Hepatocyte (in vitro differentiated cells): ENCODE measurements around the gene ITPK1. TPM values are rescaled to one million over a fixed set of nuclear protein-coding genes. Genes with fewer than 3 reads are reported as not detected.

Experiments used
- DNase-seq: peaks from one replicate; pipeline ENCODE4 v3.0.0-alpha.2; 2016; ENCODE audit warnings: low spot score
- H2AFZ ChIP-seq: fragments of 200-600 bp; sonication (generic); 2 replicates; pipeline ENCODE4 v1.6.0; 2016; ENCODE audit warnings: antibody characterized with exemption, mild to moderate bottlenecking
- H3K27ac ChIP-seq: fragments of 200-600 bp; sonication (generic); 2 replicates; pipeline ENCODE4 v1.5.1; 2016; ENCODE audit warnings: mild to moderate bottlenecking
- H3K27me3 ChIP-seq: fragments of 200-600 bp; sonication (generic); 2 replicates; pipeline ENCODE4 v1.6.1; 2016
- H3K36me3 ChIP-seq: fragments of 200-600 bp; sonication (generic); replicated peaks from 2 replicates; pipeline ENCODE4 v1.5.1; 2016; ENCODE audit warnings: low read depth; ENCODE audit not compliant: insufficient read depth
- H3K4me1 ChIP-seq: fragments of 200-600 bp; sonication (generic); 2 replicates; pipeline ENCODE4 v1.5.1; 2016; ENCODE audit warnings: mild to moderate bottlenecking, moderate library complexity; ENCODE audit not compliant: insufficient read depth
- H3K4me2 ChIP-seq: fragments of 200-600 bp; sonication (generic); 2 replicates; pipeline ENCODE4 v1.6.0; 2016
- H3K4me3 ChIP-seq: fragments of 200-600 bp; sonication (generic); 2 replicates; pipeline ENCODE4 v1.5.1; 2016; ENCODE audit warnings: mild to moderate bottlenecking
- H3K79me2 ChIP-seq: fragments of 200-600 bp; sonication (generic); 2 replicates; pipeline ENCODE4 v1.6.0; 2017; ENCODE audit warnings: mild to moderate bottlenecking
- H3K9me2 ChIP-seq: fragments of 200-600 bp; sonication (generic); replicated peaks from 2 replicates; pipeline ENCODE4 v1.6.0; 2017; ENCODE audit warnings: mild to moderate bottlenecking; ENCODE audit not compliant: insufficient read depth
- H3K9me3 ChIP-seq: fragments of 200-600 bp; sonication (generic); 2 replicates; pipeline ENCODE4 v1.5.1; 2016; ENCODE audit warnings: low read depth, mild to moderate bottlenecking
- H4K20me1 ChIP-seq: fragments of 200-600 bp; sonication (generic); 2 replicates; pipeline ENCODE4 v1.6.0; 2016; ENCODE audit warnings: mild to moderate bottlenecking; ENCODE audit not compliant: insufficient read depth, poor library complexity, severe bottlenecking
- EZH2 ChIP-seq: fragments of 200-600 bp; sonication (generic); IDR thresholded peaks from 2 replicates; pipeline ENCODE4 v1.6.1; 2016; ENCODE audit warnings: antibody characterized with exemption, mild to moderate bottlenecking, borderline replicate concordance
- EZH2phosphoT487 ChIP-seq: fragments of 200-600 bp; sonication (generic); IDR thresholded peaks from one replicate; pipeline ENCODE4 v1.6.1; 2018; ENCODE audit warnings: antibody characterized with exemption, mild to moderate bottlenecking, low read depth, moderate library complexity; ENCODE audit not compliant: unreplicated experiment, severe bottlenecking
- WGBS: methylation state at CpG from one replicate; pipeline ENCODE4 v1.1.6; 2016; ENCODE audit warnings: low lambda C conversion rate; ENCODE audit errors: missing lambda C conversion rate; 5-methylcytosine and 5-hydroxymethylcytosine counted together
- polyA plus RNA-seq: library from polyadenylated mRNA; unstranded; fragments of >200 nt; fragmentation: Nextera tagmentation; extraction: Ambion mirVana; gene quantifications from 2 replicates; pipeline ENCODE4 v1.2.1, GENCODE V29; 2016
- total RNA-seq: library from RNA; depleted of rRNA; stranded (reverse); fragments of >200 nt; gene quantifications from 2 replicates; pipeline ENCODE4 v1.2.3, GENCODE V29; 2014
- TF ChIP-seq, protein P1 (sequence below): fragments of 200-600 bp; sonication (generic); IDR thresholded peaks from 2 replicates; pipeline ENCODE4 v1.5.1; 2016; ENCODE audit warnings: antibody characterized with exemption, mild to moderate bottlenecking; ENCODE audit not compliant: poor library complexity

Gene ITPK1
- total and polyA plus RNA-seq, 2 experiments from 2014 or later = 49.8 to 66.7 TPM

DNA sequence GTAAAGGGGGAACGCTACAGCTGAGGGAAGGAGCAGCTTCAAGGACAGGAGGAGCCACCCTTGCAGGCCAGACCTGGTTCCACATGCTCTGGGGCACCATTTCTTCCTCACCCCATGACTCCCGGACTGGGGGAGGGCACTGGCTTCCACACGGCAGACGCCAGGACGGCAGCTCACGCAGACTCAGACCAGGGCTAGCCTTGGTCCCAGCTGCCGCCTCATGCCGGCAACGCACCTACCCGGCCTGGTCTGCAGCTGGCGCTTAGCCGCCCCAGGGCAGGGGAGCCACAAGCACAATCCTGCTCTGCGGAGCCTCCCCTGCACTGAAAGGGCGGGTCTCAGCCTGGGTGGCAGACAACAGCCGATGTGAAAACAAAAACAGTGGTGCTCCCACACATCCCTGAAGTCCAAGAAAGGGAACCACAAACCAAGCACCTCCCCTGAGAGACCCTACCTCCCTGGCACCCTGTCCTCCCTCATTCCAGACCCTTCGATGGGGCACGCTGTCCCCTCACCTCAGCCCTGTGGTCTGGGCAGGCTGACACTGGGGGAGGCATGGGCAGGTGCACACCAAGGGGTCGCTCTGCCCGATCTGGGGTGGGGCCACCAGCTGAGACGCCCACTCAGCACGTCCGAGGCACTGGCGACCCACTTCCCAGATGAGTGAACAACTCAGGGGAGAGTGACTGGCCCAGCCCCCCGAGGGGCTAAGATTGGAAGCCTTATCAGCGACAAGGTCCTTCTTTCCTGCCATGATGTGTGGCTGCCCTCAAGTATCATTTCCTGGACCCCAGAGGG is 127.8 kb downstream of the ITPK1 start:
- H3K9me3 ChIP-seq = no peaks in the 10 kb centered on the region
- H3K27ac ChIP-seq = no peak overlapping the region
- H3K27me3 ChIP-seq = no peaks in the 10 kb centered on the region
- H3K4me1 ChIP-seq = peaks cover 22% of the 10 kb centered on the region
- TF ChIP-seq, protein P1, sequence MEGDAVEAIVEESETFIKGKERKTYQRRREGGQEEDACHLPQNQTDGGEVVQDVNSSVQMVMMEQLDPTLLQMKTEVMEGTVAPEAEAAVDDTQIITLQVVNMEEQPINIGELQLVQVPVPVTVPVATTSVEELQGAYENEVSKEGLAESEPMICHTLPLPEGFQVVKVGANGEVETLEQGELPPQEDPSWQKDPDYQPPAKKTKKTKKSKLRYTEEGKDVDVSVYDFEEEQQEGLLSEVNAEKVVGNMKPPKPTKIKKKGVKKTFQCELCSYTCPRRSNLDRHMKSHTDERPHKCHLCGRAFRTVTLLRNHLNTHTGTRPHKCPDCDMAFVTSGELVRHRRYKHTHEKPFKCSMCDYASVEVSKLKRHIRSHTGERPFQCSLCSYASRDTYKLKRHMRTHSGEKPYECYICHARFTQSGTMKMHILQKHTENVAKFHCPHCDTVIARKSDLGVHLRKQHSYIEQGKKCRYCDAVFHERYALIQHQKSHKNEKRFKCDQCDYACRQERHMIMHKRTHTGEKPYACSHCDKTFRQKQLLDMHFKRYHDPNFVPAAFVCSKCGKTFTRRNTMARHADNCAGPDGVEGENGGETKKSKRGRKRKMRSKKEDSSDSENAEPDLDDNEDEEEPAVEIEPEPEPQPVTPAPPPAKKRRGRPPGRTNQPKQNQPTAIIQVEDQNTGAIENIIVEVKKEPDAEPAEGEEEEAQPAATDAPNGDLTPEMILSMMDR = no peak
- TF ChIP-seq EZH2 = no peak
- no peak for TF ChIP-seq EZH2phosphoT487
- no peak for DNase-seq
- H3K9me2 ChIP-seq = no peaks in the 10 kb centered on the region
- no peaks in the 10 kb centered on the region for H3K36me3 ChIP-seq
- H2AFZ ChIP-seq = no peak overlapping the region
- WGBS = 88% methylated on average over 25 of the region's 25 CpGs
- H4K20me1 ChIP-seq = no peaks in the 10 kb centered on the region
- H3K79me2 ChIP-seq = peaks cover 8% of the 10 kb centered on the region
- no peak overlapping the region for H3K4me3 ChIP-seq
- no peak overlapping the region for H3K4me2 ChIP-seq

DNA sequence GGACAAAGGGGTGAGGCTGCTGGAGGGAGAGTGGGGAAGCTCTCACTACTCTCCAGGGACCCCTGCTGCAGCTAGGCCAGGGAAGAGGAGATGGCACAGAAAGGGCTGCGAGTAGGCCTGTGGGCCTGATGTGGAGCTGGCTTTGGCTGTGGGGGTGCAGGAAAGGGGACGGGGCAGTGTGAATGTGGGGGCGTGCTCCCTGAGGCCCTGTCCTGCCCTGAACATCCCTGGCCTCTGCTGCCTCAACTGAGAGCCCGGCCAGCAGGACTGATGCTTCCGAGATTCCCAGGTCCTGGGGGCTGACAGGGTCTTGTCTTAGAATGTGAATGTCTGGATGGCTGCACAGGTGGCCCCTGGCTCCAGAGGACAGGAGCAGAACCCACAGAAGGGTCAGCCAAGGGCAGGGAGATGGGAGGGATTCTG is 128.6 kb downstream of the ITPK1 start:
- TF ChIP-seq EZH2 (no peak), EZH2phosphoT487 (no peak)
- TF ChIP-seq, protein P1 = no peak
- Histone ChIP-seq H2AFZ (no peak overlapping the region), H3K36me3 (no peaks in the 10 kb centered on the region), H3K27ac (no peak overlapping the region), H3K9me2 (no peaks in the 10 kb centered on the region), H4K20me1 (no peaks in the 10 kb centered on the region), H3K4me1 (peaks cover 22% of the 10 kb centered on the region), H3K4me3 (no peak overlapping the region), H3K9me3 (no peaks in the 10 kb centered on the region), H3K4me2 (no peak overlapping the region), H3K27me3 (no peaks in the 10 kb centered on the region), H3K79me2 (peaks cover 8% of the 10 kb centered on the region)
- DNase-seq = no peak
- WGBS = 94% methylated on average over 5 of the region's 5 CpGs

DNA sequence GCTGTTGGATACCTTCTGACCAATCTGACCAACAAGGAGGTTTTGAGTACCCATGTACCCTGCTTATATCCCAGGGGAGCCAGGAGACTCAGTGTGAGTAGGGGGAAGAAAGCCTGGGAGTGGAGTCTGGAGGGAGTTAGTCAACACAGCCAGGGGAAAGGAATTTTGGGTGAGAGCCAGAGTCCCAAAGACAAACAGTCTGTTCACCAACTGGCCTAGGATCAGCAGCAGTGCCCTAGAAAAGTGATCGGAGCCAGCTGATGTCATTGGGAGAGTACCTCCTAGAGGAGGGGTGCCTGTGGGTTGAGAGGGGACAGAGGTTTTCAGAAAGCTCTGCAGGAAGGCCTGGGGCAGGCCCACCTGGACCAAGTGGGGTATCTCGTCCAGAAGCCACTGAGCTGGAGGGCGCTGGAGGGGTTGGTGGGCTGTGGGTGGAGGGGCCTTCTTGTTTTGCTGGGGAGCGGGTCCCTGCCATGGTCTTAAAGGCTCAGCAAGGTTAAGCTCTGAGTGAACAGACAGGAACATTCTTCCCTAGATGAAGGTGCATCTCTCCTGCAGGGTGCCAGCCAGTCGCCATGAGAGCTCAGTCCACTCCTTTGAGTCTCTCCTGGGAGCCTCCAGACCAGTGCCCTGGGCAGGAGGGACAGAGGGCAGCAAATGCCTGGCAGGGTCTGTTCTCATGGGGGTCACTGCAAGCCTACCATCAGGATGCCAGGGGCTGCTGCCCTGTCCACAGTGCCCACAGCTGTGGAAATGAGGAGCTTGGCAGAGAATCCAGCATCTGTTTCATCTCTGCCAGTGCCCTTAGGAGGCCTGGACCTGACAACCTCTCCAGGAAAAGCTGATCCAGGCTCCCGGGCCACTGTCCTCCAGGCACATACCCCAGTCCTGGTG is 129.2 kb downstream of the ITPK1 start:
- H3K4me2 ChIP-seq = no peak overlapping the region

More for the DNA sequence above, 129.2 kb downstream of the ITPK1 start:
- no peaks in the 10 kb centered on the region for H3K9me3 ChIP-seq
- H3K36me3 ChIP-seq = no peaks in the 10 kb centered on the region
- H3K27ac ChIP-seq = peak overlapping the region; percentile 73
- peaks cover 22% of the 10 kb centered on the region for H3K4me1 ChIP-seq
- no peaks in the 10 kb centered on the region for H4K20me1 ChIP-seq
- no peak overlapping the region for H3K4me3 ChIP-seq
- H2AFZ ChIP-seq = no peak overlapping the region
- DNase-seq = peak; percentile 52
- peaks cover 12% of the 10 kb centered on the region for H3K79me2 ChIP-seq
- WGBS = 95% methylated on average over 6 of the region's 6 CpGs
- no peaks in the 10 kb centered on the region for H3K9me2 ChIP-seq
- H3K27me3 ChIP-seq = no peaks in the 10 kb centered on the region
- TF ChIP-seq EZH2phosphoT487 (no peak), EZH2 (no peak)
- TF ChIP-seq, protein P1 = no peak
